Calu3 (cell line): ENCODE results near the gene SPATA13. TPM values are rescaled to one million over a fixed set of nuclear protein-coding genes. Genes with fewer than 3 reads are reported as not detected.
"Not testable (repeated sequence)": the region's sequence is repeated elsewhere in the genome, so short reads cannot be mapped to it uniquely, and the experiment has no call there.

Experiments used
- BruUV-seq: library from RNA; stranded (reverse); fragments of 400-500 nt; replicated peaks from 2 replicates; lab custom pipeline; 2021; lab: Mats Ljungman, UMichigan
- CTCF ChIA-PET: fragments of 300-600 bp; sonication (Branson Sonifier 250); formaldehyde crosslinking; loops from one replicate; lab custom pipeline; 2022; ENCODE audit warnings: antibody characterized with exemption; lab: Charles Lee
- DNase-seq: peaks from one replicate; pipeline ENCODE4 v3.0.0; 2022
- H3K27ac Mint-ChIP-seq: one replicate; pipeline ENCODE4 v1.8.0; 2022; ENCODE audit warnings: mixed read lengths; ENCODE audit not compliant: unreplicated experiment
- H3K27me3 Mint-ChIP-seq: one replicate; pipeline ENCODE4 v1.8.0; 2022; ENCODE audit warnings: mixed read lengths; ENCODE audit not compliant: unreplicated experiment
- H3K36me3 Mint-ChIP-seq: one replicate; pipeline ENCODE4 v1.8.0; 2022; ENCODE audit warnings: mild to moderate bottlenecking, moderate library complexity, mixed read lengths; ENCODE audit not compliant: insufficient read depth, unreplicated experiment
- H3K4me1 Mint-ChIP-seq: one replicate; pipeline ENCODE4 v1.8.0; 2022; ENCODE audit warnings: mild to moderate bottlenecking, low read depth, mixed read lengths; ENCODE audit not compliant: unreplicated experiment
- H3K4me3 Mint-ChIP-seq: one replicate; pipeline ENCODE4 v1.8.0; 2022; ENCODE audit warnings: mild to moderate bottlenecking, low read depth, moderate library complexity, mixed read lengths; ENCODE audit not compliant: unreplicated experiment
- H3K9me3 Mint-ChIP-seq: one replicate; pipeline ENCODE4 v1.8.0; 2022; ENCODE audit warnings: low read depth, mixed read lengths; ENCODE audit not compliant: unreplicated experiment
- CTCF ChIP-seq: fragments of 200-600 bp; IDR thresholded peaks from one replicate; pipeline ENCODE4 v1.8.0; 2022; ENCODE audit warnings: antibody characterized with exemption; ENCODE audit not compliant: unreplicated experiment
- intact Hi-C: fragments of 100-400 bp; cut with micrococcal nuclease; formaldehyde crosslinking; loops from one replicate; pipeline ENCODE4 v1.10.0; 2022; ENCODE audit not compliant: unreplicated experiment
- total RNA-seq: library from RNA; stranded (reverse); gene quantifications from 2 replicates; pipeline ENCODE4 v1.2.3, GENCODE V29; 2022

SPATA13 gene
- total RNA-seq, 1 experiment from 2014 or later, result 33.8 TPM

- H3K4me3 Mint-ChIP-seq, CTCF ChIA-PET, H3K27ac Mint-ChIP-seq, H3K9me3 Mint-ChIP-seq, H3K36me3 Mint-ChIP-seq, BruUV-seq, H3K27me3 Mint-ChIP-seq, H3K4me1 Mint-ChIP-seq: not testable (repeated sequence)
- intact Hi-C loops, result loop anchor here (5.0 to 10.0 kb wide), 2 partner anchors 82 to 235 kb away; no protein-coding TSS in a partner anchor
- peak; percentile 4 for DNase-seq
These were observed 161.9 kb downstream of the SPATA13 start for GRCh38 chr13:24322470-24322869.

GRCh38 chr13:24323036-24323738 is 162.7 kb downstream of the SPATA13 start:
- Mint-ChIP-seq H3K36me3 (no peaks in the 10 kb centered on the region), H3K4me1 (no peaks in the 10 kb centered on the region), H3K4me3 (no peak overlapping the region), H3K27me3 (no peaks in the 10 kb centered on the region), H3K9me3 (no peaks in the 10 kb centered on the region), H3K27ac (no peak overlapping the region)
- TF ChIP-seq CTCF, result no peak
- BruUV-seq, result no TSS peak
- DNase-seq, result no peak
- CTCF ChIA-PET, result no interaction called here
- intact Hi-C loops, result loop anchor here (5.0 to 10.0 kb wide), 2 partner anchors 82 to 234 kb away; no protein-coding TSS in a partner anchor

- no peak for DNase-seq
- TF ChIP-seq CTCF, result no peak
- Mint-ChIP-seq H3K4me1 (no peaks in the 10 kb centered on the region), H3K4me3 (no peak overlapping the region), H3K27me3 (no peaks in the 10 kb centered on the region), H3K9me3 (no peaks in the 10 kb centered on the region), H3K36me3 (no peaks in the 10 kb centered on the region), H3K27ac (no peak overlapping the region)
- CTCF ChIA-PET, result interaction anchor here (0.7 kb wide), 2 partner anchors 89 to 1950 kb away, joined by 3 read pairs; no protein-coding TSS in a partner anchor
- BruUV-seq, result no TSS peak
- intact Hi-C loops, result loop anchor here (5.0 to 10.0 kb wide), 2 partner anchors 81 to 234 kb away; no protein-coding TSS in a partner anchor
These were observed 163.2 kb downstream of the SPATA13 start for GRCh38 chr13:24323739-24324075.

GRCh38 chr13:24327598-24327997 is 167.1 kb downstream of the SPATA13 start:
- intact Hi-C loops, result loop anchor here (10.0 kb wide), 1 partner anchor 77 kb away; no protein-coding TSS in a partner anchor
- H3K4me3 Mint-ChIP-seq, H3K4me1 Mint-ChIP-seq, DNase-seq, CTCF ChIA-PET, H3K27ac Mint-ChIP-seq, H3K9me3 Mint-ChIP-seq, H3K36me3 Mint-ChIP-seq, H3K27me3 Mint-ChIP-seq, BruUV-seq: not testable (repeated sequence)

- Mint-ChIP-seq H3K4me1 (no peaks in the 10 kb centered on the region), H3K9me3 (no peaks in the 10 kb centered on the region), H3K4me3 (no peak overlapping the region), H3K27ac (no peak overlapping the region), H3K36me3 (no peaks in the 10 kb centered on the region), H3K27me3 (no peaks in the 10 kb centered on the region)
- BruUV-seq, result no TSS peak
- CTCF ChIA-PET, result no interaction called here
- TF ChIP-seq CTCF, result no peak
- no peak for DNase-seq
- intact Hi-C loops, result loop anchor here (10.0 kb wide), 1 partner anchor 77 kb away; no protein-coding TSS in a partner anchor
These were observed 167.6 kb downstream of the SPATA13 start for GRCh38 chr13:24328145-24328544.
